Activated effector memory CD4-positive, alpha-beta T cell treated with Interleukin-2 at 50 U/mL for 16 hours (primary cell): ENCODE results near the gene FXYD4.

ENCODE experiments used
- DNase-seq: peaks from one replicate; pipeline ENCODE4 v3.0.0-alpha.2; 2020

Gene FXYD4

DNA sequence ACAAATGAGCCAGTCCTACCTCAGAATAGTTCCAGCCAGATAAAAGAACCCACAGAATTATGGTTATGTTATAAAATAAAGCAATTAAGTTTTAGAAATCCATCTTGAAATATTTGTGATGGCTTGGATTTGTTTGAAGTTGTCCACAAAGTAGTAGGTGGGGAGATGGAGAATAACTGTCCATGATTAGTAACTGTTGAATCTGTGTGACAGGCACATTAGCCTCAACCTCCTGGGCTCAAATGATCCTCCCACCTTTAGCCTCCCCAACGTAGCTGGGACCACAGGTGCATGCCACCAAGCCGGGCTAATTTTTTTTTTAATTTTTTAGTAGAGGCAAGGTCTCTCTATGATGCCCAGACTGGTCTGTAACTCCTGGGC is 27.5 kb downstream of the FXYD4 start:
- no peak for DNase-seq

DNA sequence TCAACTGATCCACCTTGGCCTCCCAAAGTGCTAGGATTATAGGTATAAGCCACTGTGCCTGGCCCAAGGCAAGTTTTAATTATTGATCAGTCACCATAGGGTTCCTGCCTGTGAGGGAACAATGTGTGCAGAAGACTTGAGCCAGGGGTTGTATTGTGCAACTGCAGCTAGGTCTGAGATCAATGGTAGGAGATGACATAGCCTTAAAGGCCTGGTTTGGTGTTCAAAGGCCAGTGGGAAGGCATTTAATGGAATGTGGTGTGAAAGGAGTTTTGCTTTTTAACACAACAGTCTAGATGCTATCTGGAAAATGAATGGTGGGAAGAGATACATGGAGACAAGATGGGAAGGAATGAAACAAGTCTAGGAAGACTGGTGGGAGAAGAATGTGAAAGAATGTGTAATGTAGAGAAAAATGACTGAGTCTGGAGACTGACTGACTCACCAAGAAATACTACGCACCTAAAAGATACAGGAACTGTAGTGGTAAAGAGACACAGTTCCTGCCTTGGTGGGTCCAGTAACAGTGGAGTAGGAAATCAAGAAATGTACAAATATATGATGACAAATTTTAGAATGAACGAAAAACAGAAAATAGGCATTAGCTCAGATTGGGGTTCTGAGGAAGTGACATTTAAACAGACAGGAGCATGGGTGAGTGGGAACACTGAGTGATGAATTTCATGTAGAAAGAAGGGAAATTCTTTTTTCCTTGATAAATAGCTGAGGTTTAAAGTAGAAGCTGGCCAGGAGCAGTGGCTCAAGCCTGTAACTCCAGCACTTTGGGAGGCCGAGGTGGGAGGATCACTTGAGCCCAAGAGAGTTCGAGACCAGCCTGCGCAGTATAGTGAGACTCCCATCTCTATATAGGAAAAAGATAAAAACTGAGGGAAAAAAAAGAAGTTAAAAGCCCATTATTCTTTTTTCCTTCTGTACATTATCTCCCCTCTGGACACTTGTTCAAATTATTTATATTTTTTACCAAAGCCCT is 28.2 kb downstream of the FXYD4 start:
- no peak for DNase-seq

GRCh38 chr10:43401627-43402026 is 30.2 kb downstream of the FXYD4 start:
- DNase-seq: no peak

DNA sequence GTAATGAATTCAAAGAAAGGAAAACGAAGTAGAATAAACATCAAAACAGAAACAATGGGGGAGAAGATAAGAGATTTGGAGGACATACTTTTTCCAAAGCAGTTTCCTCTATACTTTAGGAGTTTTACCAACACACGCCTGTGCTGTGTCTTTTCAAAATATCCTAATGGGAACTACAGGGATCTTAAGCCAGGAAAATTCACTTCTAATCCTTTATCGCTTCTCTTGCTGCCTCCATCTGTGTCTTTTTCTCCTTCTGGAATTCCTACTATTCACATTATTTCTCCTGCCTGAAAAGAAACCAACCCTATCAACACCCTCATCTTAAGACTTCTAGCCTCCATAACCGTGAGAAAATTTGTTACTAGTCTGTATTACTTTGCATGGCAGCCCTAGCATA is 30.7 kb downstream of the FXYD4 start:
- DNase-seq: no peak

GRCh38 chr10:43402880-43403452 is 31.5 kb downstream of the FXYD4 start:
- DNase-seq: no peak

DNA sequence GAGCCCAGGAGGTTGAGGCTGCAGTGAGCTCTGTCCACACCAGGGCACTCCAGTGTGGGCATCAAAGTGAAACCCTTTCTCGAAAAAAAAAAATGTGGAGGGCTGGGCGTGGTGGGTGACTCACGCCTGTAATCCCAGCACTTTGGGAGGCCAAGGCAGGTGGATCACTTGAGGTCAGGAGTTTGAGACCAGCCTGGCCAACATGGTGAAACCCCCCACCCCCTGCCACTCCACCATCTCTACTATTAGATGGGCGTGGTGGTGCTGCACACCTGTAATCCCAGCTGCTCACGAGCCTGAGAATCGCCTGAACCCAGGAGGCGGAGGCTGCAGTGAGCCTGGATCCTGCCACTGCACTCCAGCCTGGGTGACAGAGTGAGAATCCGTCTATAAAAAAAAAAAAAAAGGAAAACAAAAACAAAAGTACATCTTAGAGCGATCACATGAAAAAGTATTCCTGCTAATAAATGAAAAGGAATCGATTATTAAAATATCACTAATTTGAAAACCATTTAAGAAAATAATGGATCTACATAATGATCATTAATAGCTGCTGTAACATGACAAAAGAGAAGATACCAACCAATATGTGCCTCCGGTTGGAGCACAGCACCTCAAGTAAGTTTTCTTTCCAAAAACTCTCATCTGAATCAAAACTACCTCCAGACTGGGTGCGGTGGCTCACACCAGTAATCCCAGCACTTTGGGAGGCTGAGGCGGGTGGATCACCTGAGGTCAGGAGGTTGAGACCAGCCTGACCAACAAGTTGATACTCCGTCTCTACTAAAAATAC is 32.7 kb downstream of the FXYD4 start:
- no peak for DNase-seq

DNA sequence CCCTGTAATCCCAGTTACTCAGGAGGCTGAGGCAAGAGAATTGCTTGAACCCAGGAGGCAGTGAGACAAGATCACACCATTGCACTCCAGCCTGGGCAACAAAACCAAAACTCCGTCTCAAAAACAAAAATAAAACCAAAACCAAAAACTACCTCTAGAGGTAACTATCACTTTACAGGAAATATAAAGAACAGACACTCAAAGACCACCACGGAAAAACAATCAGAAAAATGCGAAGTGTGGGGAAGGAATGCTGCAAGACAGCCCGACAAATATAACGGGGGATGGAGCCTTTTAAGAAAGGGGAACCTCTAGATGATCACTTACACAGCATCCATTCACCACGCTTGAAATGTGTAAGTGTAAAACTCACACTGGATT is 33.3 kb downstream of the FXYD4 start:
- DNase-seq: no peak

DNA sequence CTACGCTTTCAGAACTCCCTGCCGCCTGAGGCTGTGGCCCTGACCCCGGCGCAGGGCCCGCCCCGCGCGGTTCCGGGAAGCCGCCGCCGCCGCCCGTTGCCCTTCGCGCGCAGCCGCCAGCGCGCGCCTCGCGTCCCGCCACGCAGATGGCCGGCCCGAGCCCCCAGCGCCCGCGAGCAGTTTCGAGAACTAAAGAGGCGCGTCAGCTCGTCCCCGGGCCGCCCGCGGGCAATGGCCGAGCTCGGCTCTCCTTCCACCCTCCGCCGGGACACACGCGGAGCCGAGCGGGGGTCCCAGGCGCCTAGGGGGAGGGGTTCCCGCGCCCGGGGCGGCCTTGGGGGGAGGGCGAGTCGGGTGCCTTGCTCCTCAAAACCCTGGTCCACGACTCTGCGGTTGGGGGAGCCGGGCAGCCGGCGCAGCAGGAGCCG is 35.7 kb downstream of the FXYD4 start:
- peak; percentile 53 for DNase-seq

DNA sequence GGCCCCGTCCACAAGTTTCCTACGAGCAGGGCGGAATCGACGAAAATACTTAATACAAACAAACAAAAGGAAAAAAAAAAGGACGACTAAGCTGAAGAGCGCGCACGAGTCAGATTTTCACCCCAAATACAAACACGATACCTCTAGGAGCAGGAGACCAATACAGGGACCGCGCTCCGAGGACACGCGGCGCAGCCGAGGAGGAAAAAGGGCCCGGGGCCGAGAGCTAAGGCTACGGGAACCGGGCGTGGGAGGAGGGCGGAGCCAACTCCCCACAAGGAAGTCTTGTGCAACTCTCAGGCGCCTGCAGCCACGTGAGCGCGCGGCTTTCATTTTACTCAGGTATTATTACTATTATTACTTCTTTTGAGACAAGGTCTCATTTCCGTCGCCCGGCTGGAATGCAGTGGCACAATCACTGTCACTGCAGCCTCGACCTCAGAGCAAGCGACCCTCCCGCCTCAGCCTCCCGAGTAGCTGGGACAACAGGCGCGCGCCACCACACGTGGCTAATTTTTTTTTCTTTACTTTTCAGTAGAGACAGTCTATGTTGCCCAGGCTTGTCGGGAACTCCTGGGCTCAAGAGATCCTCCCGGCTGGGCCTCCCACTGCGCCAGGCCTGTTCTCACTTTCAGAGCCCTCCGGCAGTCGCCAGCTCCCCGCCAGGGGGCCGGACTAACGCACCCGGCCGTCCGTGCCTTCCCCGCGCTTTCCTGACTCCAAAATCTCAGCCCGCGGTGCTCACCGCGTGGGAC is 36.3 kb downstream of the FXYD4 start:
- peak; percentile 72 for DNase-seq

GRCh38 chr10:43408331-43408709 is 36.9 kb downstream of the FXYD4 start:
- no peak for DNase-seq

GRCh38 chr10:43408710-43409384 is 37.4 kb downstream of the FXYD4 start, which contains the start of gene HNRNPF:
HNRNPF (minus strand) TSS chr10:43409186; CDS start chr10:43387884, 21,302 bp downstream.
- DNase-seq: peak; percentile 92

GRCh38 chr10:43409385-43410109 is 38.1 kb downstream of the FXYD4 start:
- DNase-seq: peak; percentile 68

GRCh38 chr10:43410345-43410744 is 38.9 kb downstream of the FXYD4 start:
- no peak for DNase-seq

- no peak for DNase-seq
These were observed 40.1 kb downstream of the FXYD4 start for GRCh38 chr10:43411536-43411935.

GRCh38 chr10:43415544-43415943 is 44.1 kb downstream of the FXYD4 start:
- no peak for DNase-seq

DNA sequence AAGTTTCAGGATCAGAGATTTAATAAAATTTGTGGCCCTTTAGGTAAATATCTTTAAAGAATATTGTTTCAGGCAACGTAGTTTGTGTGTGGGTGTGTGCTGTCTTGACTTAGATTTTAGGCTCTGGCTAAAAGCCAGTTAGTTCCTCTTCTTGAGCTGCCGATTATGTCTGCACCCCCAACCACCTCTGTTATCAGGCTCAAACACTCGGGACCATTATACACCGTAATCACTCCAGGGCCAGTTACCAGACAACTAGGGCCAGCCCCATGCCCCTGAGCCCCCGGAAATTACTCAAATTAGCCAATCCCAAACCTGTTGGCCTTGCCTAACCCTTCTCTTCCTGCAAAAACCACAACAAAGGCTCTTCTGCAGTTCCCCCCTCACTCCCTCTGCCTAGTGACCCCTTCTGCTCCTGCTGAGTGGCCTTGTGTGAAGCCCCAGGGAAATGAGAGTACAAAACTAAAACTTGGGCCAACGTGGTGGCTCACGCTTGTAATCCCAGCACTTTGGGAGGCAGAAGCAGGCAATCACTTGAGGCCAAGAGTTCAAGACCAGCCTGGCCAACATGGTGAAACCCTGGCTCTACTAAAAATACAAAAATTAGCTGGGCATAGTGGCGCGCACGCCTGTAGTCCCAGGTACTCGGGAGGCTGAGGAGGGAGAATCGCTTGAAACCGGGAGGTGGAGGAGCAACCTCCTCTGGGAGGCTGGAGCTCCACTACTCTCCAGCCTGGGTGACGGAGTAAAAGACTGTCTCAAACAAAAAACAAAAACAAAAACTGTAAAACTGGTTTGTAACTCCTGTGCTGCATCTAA is 46.7 kb downstream of the FXYD4 start:
- DNase-seq: no peak

DNA sequence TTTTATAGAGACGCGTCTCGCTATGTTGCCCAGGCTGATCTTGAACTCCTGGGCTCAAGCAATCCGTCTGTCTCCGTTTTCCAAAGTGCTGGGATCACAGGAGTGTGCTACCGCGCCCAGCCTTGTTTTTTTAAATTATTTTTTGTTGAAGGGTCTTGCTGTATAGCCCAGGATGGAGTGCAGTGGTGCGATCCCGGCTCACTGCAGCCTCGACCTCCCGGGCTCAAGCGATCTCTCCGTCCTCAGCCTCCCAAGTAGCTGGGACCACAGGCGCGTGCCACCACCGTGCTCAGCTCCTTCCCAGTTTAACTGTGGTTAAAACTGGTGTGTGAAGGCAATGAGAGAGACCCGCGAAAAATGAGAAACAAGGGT is 48.5 kb downstream of the FXYD4 start:
- DNase-seq: no peak

- DNase-seq: peak; percentile 69
These were observed 49.1 kb downstream of the FXYD4 start for GRCh38 chr10:43420369-43421200.

DNA sequence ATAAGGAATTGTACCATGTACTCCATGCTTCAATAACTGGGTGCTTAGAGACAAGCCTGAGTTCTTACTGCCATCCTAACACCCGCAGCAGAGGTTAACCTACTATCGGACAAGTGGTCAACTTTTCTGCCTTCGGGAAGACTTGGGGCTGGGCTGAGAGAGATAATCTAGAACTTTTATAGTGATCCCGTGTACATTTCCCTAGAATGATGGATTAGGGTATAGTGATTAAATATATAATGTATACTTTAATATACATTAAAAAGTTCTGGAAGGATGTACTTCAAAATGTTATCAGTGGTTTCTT is 49.7 kb downstream of the FXYD4 start:
- no peak for DNase-seq

GRCh38 chr10:43421519-43421918 is 50.1 kb downstream of the FXYD4 start:
- no peak for DNase-seq
